Ureter (tissue), 1 donor: Measurements from ENCODE around the gene DUSP7. TPM values are rescaled to one million over a fixed set of nuclear protein-coding genes. Genes with fewer than 3 reads are reported as not detected.
A peak's percentile ranks its signal among the peaks of the same experiment; 100 is the strongest.

Experiments
- DNase-seq: peaks from one replicate; pipeline ENCODE4 v3.0.0-alpha.2; 2020; ENCODE audit warnings: low spot score
- total RNA-seq: library from RNA; stranded (reverse); gene quantifications from one replicate; pipeline ENCODE4 v1.2.4, GENCODE V29; 2023
- donor health status: DM: yes; HTN: yes; CAD: no.

The DUSP7 gene
- total RNA-seq, 1 donor from 2014 or later = 22.2 TPM

GRCh38 chr3:52010431-52010830 lies 45.9 kb downstream of the DUSP7 start:
- DNase-seq = no peak

GRCh38 chr3:52007291-52007690 lies 49.1 kb downstream of the DUSP7 start:
- DNase-seq = no peak

GRCh38 chr3:52006820-52007133 lies 49.6 kb downstream of the DUSP7 start:
- no peak for DNase-seq

- DNase-seq = no peak
These were observed 50.2 kb downstream of the DUSP7 start for GRCh38 chr3:52006017-52006819.

GRCh38 chr3:52005571-52005986 lies 50.8 kb downstream of the DUSP7 start:
- no peak for DNase-seq

GRCh38 chr3:52004906-52005395 lies 51.4 kb downstream of the DUSP7 start:
- DNase-seq = no peak

- DNase-seq = no peak
These were observed 52.1 kb downstream of the DUSP7 start for GRCh38 chr3:52004163-52004787.

- DNase-seq = no peak
These were observed 53.6 kb downstream of the DUSP7 start for GRCh38 chr3:52002748-52003147.

- peak; percentile 68 for DNase-seq
These were observed 54.9 kb downstream of the DUSP7 start for GRCh38 chr3:52001443-52001974.

GRCh38 chr3:51999846-52000245 lies 56.5 kb downstream of the DUSP7 start:
- DNase-seq = no peak

Other genes with a start within 250 kb of the DUSP7 start
- not detected for gene IQCF2, start 195.0 kb downstream of the DUSP7 start, total RNA-seq
- gene IQCF5, start 181.0 kb downstream of the DUSP7 start, total RNA-seq = not detected
- not detected for gene IQCF1, start 153.2 kb downstream of the DUSP7 start, total RNA-seq
- 28.2 TPM for gene RRP9, start 114.7 kb downstream of the DUSP7 start, total RNA-seq
- gene PARP3, start 114.2 kb downstream of the DUSP7 start, total RNA-seq = 48.5 TPM
- 0.57 TPM for gene GPR62, start 101.2 kb downstream of the DUSP7 start, total RNA-seq
- gene PCBP4, start 89.1 kb downstream of the DUSP7 start, total RNA-seq = 40.8 TPM
- gene ABHD14B, start 82.5 kb downstream of the DUSP7 start, total RNA-seq = 55.3 TPM
- 19.4 TPM for gene ABHD14A, start 81.5 kb downstream of the DUSP7 start, total RNA-seq
- gene ACY1, start 73.0 kb downstream of the DUSP7 start, total RNA-seq = 72.8 TPM
- 1,577 TPM for gene RPL29, start 60.7 kb downstream of the DUSP7 start, total RNA-seq
- 3.6 TPM for gene POC1A, start 97.9 kb upstream of the DUSP7 start, total RNA-seq
- 144 TPM for gene ALAS1, start 141.6 kb upstream of the DUSP7 start, total RNA-seq
- 0.26 TPM for gene TLR9, start 169.1 kb upstream of the DUSP7 start, total RNA-seq
- gene TWF2, start 182.6 kb upstream of the DUSP7 start, total RNA-seq = 65.3 TPM
- gene PPM1M, start 189.2 kb upstream of the DUSP7 start, total RNA-seq = 16.1 TPM
- 81.6 TPM for gene WDR82, start 222.1 kb upstream of the DUSP7 start, total RNA-seq
- 18.7 TPM for gene GLYCTK, start 231.3 kb upstream of the DUSP7 start, total RNA-seq